HepG2 (cell line): Measurements from ENCODE around the gene HMGN4. TPM values are rescaled to one million over a fixed set of nuclear protein-coding genes. Genes with fewer than 3 reads are reported as not detected.

Experiments used
- AGO2 ChIP-seq: fragments of 200-400 bp; formaldehyde crosslinking; optimal IDR thresholded peaks from 2 replicates; pipeline ENCODE3; 2017; ENCODE audit warnings: mild to moderate bottlenecking, low read depth, low read length, moderate library complexity
- ATF7-NPFF ChIP-seq: sonication (generic); formaldehyde crosslinking; IDR thresholded peaks from 2 replicates; pipeline ENCODE4 v1.8.1; 2023; ENCODE audit warnings: mild to moderate bottlenecking, low read depth, missing genetic modification reagents, moderate library complexity
- BRF2 ChIP-seq: sonication (generic); formaldehyde crosslinking; IDR thresholded peaks from 2 replicates; pipeline ENCODE4 v1.8.1; 2022; ENCODE audit warnings: mild to moderate bottlenecking, missing genetic modification reagents
- ERF ChIP-seq: IDR thresholded peaks from 2 replicates; pipeline ENCODE4 v1.6.1; 2018; ENCODE audit warnings: missing biosample characterization, missing genetic modification reagents
- HNRNPK ChIP-seq: fragments of 200-400 bp; formaldehyde crosslinking; IDR thresholded peaks from 2 replicates; pipeline ENCODE4 v1.6.1; 2018; ENCODE audit warnings: low read length, low read depth, moderate library complexity, mild to moderate bottlenecking; ENCODE audit not compliant: poor library complexity, severe bottlenecking
- HOXA7 ChIP-seq: sonication (generic); formaldehyde crosslinking; IDR thresholded peaks from 2 replicates; pipeline ENCODE4 v1.8.1; 2022; ENCODE audit warnings: mild to moderate bottlenecking, missing genetic modification reagents, moderate library complexity
- MYC ChIP-seq: sonication (generic); formaldehyde crosslinking; IDR thresholded peaks from 2 replicates; pipeline ENCODE4 v1.9.0; 2021; ENCODE audit warnings: missing genetic modification reagents, borderline replicate concordance
- NFE2L2 ChIP-seq: fragments of 150-350 bp; IDR thresholded peaks from 2 replicates; pipeline ENCODE4 v1.6.1; 2014; ENCODE audit warnings: low read length
- NFKB2 ChIP-seq: sonication (generic); formaldehyde crosslinking; IDR thresholded peaks from 2 replicates; pipeline ENCODE4 v1.4.0; 2020; ENCODE audit warnings: missing genetic modification reagents, borderline replicate concordance
- REL ChIP-seq: sonication (generic); formaldehyde crosslinking; conservative IDR thresholded peaks from 2 replicates; pipeline ENCODE4 v1.8.0; 2022; ENCODE audit warnings: mild to moderate bottlenecking, missing genetic modification reagents, moderate library complexity
- RORA ChIP-seq: sonication (generic); formaldehyde crosslinking; IDR thresholded peaks from 2 replicates; pipeline ENCODE4 v1.5.0; 2020; ENCODE audit warnings: mild to moderate bottlenecking, missing genetic modification reagents, moderate library complexity
- SRF ChIP-seq: IDR thresholded peaks from 2 replicates; pipeline ENCODE4 v1.6.1; 2011; ENCODE audit warnings: mild to moderate bottlenecking, low read depth, low read length, moderate library complexity
- ZBTB4 ChIP-seq: sonication (generic); formaldehyde crosslinking; IDR thresholded peaks from 2 replicates; pipeline ENCODE4 v1.4.0; 2020; ENCODE audit warnings: missing genetic modification reagents, mild to moderate bottlenecking, borderline replicate concordance
- ZBTB43 ChIP-seq: sonication (generic); formaldehyde crosslinking; conservative IDR thresholded peaks from 2 replicates; pipeline ENCODE4 v1.4.0; 2020; ENCODE audit warnings: missing genetic modification reagents
- ZNF12 ChIP-seq: sonication (generic); formaldehyde crosslinking; IDR thresholded peaks from 2 replicates; pipeline ENCODE4 v1.5.0; 2020; ENCODE audit warnings: missing genetic modification reagents
- ZNF329 ChIP-seq: sonication (generic); formaldehyde crosslinking; IDR thresholded peaks from 2 replicates; pipeline ENCODE4 v1.9.0; 2021; ENCODE audit warnings: low read depth, mild to moderate bottlenecking, missing genetic modification reagents
- ZNF430 ChIP-seq: sonication (generic); formaldehyde crosslinking; IDR thresholded peaks from 2 replicates; pipeline ENCODE4 v1.9.0; 2021; ENCODE audit warnings: mild to moderate bottlenecking, missing genetic modification reagents
- ZNF549 ChIP-seq: sonication (generic); formaldehyde crosslinking; IDR thresholded peaks from 2 replicates; pipeline ENCODE4 v1.5.0; 2020; ENCODE audit warnings: missing genetic modification reagents
- ZNF589 ChIP-seq: sonication (generic); formaldehyde crosslinking; conservative IDR thresholded peaks from 2 replicates; pipeline ENCODE4 v1.8.0; 2022; ENCODE audit warnings: mild to moderate bottlenecking, moderate library complexity, missing genetic modification reagents
- ZNF788 ChIP-seq: sonication (generic); formaldehyde crosslinking; IDR thresholded peaks from 2 replicates; pipeline ENCODE4 v1.5.0; 2020; ENCODE audit warnings: mild to moderate bottlenecking, missing genetic modification reagents, borderline replicate concordance
- ZNF792 ChIP-seq: IDR thresholded peaks from 2 replicates; pipeline ENCODE4 v1.6.1; 2016
- ZNF883 ChIP-seq: sonication (generic); formaldehyde crosslinking; IDR thresholded peaks from 2 replicates; pipeline ENCODE4 v1.5.1; 2020; ENCODE audit warnings: mild to moderate bottlenecking, missing genetic modification reagents; ENCODE audit errors: not compliant biosample characterization
- ZXDC ChIP-seq: sonication (generic); formaldehyde crosslinking; IDR thresholded peaks from 2 replicates; pipeline ENCODE4 v1.5.0; 2020; ENCODE audit warnings: mild to moderate bottlenecking, missing genetic modification reagents
- polyA plus RNA-seq, 8 experiments: library from polyadenylated mRNA; depleted of rRNA in 3 of 8; stranded (reverse) in 7 of 8; unstranded in 1 of 8; fragments of >200 nt; fragmentation: Illumina TruSeq in 4 of 8; extraction: Trizol in 4 of 8; gene quantifications; 2 replicates each; pipeline versions ENCODE4 v1.2.1 to v1.2.3, GENCODE V29; 2011 to 2016; ENCODE audit warnings: low read depth in 4 of 8, missing spikeins in 1 of 8, mixed read lengths in 1 of 8; ENCODE audit not compliant: insufficient read depth in 1 of 8
- total RNA-seq, 5 experiments: library from RNA; depleted of rRNA; stranded (reverse); fragments of >200 nt; fragmentation: Illumina TruSeq; extraction: Trizol; gene quantifications; 2 replicates each; pipeline ENCODE4 v1.2.3, GENCODE V29; 2016; ENCODE audit warnings: low read depth in 1 of 5

HMGN4 gene
- total and polyA plus RNA-seq, 2 of the 13 experiments (the other 11 are each of a cell fraction or from before 2014, with no cell fraction given): 39.9 to 52.1 TPM

- TF ChIP-seq BRF2 (CRISPR knock-in tag) (no peak), MYC (CRISPR knock-in tag) (peak; percentile 81; the same call in 1 of the 2 replicates), ZNF883 (CRISPR knock-in tag) (no peak), ZNF430 (CRISPR knock-in tag) (peak; percentile 84), ERF (peak; percentile 94), ZBTB43 (peak; percentile 38; the same call in 1 of the 2 replicates), ZNF788 (CRISPR knock-in tag) (peak; percentile 57; the same call in 1 of the 2 replicates), ZNF329 (CRISPR knock-in tag) (no peak), ATF7-NPFF (CRISPR knock-in tag) (peak; percentile 84), SRF (no peak), AGO2 (peak; percentile 42), REL (CRISPR knock-in tag) (peak; percentile 50; the same call in 1 of the 2 replicates), ZNF12 (CRISPR knock-in tag) (peak; percentile 46), ZBTB4 (CRISPR knock-in tag) (no peak), ZXDC (CRISPR knock-in tag) (no peak), NFE2L2 (no peak), ZNF792 (CRISPR knock-in tag) (peak; percentile 97), RORA (CRISPR knock-in tag) (no peak), HNRNPK (no peak), HOXA7 (CRISPR knock-in tag) (no peak), ZNF589 (CRISPR knock-in tag) (peak; percentile 80), NFKB2 (CRISPR knock-in tag) (peak; percentile 87; the same call in 1 of the 2 replicates), ZNF549 (CRISPR knock-in tag) (no peak)
Measured at GRCh38 chr6:26595669-26596269, 57.6 kb downstream of the HMGN4 start (continued).
